PC-3 (cell line): ENCODE results near the gene FOSL1.

Experiments used
- CTCF ChIP-seq: fragments of 300-600 bp; sonication (generic); conservative IDR thresholded peaks from 2 replicates; pipeline ENCODE4 v1.5.1; 2017; ENCODE audit warnings: antibody characterized with exemption, low read depth, mild to moderate bottlenecking, low read length
- EZH2 ChIP-seq: fragments of 300-600 bp; sonication (generic); IDR thresholded peaks from one replicate; pipeline ENCODE4 v1.6.1; 2017; ENCODE audit warnings: antibody characterized with exemption, mild to moderate bottlenecking, low read length; ENCODE audit not compliant: unreplicated experiment
- EZH2phosphoT487 ChIP-seq: fragments of 300-600 bp; sonication (generic); IDR thresholded peaks from 2 replicates; pipeline ENCODE4 v1.6.1; 2018; ENCODE audit warnings: mild to moderate bottlenecking, antibody characterized with exemption, low read length, borderline replicate concordance

- TF ChIP-seq CTCF (no peak), EZH2 (no peak), EZH2phosphoT487 (no peak)
Observed at GRCh38 chr11:65919573-65920371, 19.6 kb upstream of the FOSL1 start.
